HG03039 (cell line): ENCODE measurements around the gene DCLK2.
A peak's percentile ranks its signal among the peaks of the same experiment; 100 is the strongest.

ENCODE experiments used
- ATAC-seq: cut with Tn5 transposase; IDR thresholded peaks from one replicate; pipeline ENCODE4 v1.9.1; 2021; ENCODE audit warnings: mild to moderate bottlenecking, moderate library complexity; ENCODE audit not compliant: unreplicated experiment

DCLK2 gene

DNA sequence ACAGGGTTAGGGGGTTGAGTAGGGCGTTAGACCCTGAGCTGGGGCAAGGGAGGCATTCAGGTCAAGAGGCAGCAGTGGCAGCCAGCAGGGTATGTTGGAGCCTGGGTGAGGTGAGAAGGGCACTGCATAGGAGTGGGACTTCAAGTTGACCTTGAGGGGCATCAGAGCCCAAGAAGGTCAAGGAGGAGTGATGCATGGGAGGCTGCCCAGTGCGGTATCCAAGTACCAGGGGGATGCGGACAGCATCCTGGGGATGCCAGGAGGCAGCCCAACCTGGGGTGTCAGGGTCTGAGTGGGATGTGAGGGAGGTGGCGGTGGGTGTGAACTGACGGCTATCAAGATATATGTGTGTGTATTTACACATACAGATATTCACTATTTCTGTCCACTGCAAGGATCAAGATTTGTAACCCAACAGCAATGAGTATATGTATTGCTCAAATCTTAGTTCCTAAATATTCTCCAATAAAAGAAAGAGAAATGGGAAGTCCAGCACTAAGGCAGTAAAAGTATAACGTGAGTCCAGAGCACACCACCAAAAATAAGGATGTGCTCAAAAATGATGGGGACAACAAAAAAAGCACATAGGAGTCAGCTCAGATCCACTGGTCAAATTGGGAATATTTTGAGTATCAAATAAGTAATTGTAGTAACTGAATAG, 9.8 kb upstream of the DCLK2 start:
- no peak for ATAC-seq

DNA sequence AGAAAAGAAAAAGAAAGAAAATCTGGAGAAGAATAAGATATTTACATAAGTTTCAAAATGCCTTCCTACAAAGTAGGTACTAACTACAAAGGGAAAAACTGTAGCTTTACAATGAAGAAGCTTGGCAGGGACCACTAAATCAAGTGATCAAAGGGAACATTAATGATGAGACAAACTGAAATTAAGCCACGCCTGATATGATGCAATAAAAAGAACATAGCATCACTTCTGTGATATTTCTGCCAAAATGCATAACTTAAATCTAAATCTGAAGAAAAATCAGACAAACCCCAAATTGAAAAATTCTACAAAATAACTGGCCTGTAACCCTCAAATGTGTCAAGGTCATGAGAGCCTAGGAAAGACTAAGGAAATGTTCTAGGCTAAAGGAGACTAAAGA, 8.9 kb upstream of the DCLK2 start:
- no peak for ATAC-seq

DNA sequence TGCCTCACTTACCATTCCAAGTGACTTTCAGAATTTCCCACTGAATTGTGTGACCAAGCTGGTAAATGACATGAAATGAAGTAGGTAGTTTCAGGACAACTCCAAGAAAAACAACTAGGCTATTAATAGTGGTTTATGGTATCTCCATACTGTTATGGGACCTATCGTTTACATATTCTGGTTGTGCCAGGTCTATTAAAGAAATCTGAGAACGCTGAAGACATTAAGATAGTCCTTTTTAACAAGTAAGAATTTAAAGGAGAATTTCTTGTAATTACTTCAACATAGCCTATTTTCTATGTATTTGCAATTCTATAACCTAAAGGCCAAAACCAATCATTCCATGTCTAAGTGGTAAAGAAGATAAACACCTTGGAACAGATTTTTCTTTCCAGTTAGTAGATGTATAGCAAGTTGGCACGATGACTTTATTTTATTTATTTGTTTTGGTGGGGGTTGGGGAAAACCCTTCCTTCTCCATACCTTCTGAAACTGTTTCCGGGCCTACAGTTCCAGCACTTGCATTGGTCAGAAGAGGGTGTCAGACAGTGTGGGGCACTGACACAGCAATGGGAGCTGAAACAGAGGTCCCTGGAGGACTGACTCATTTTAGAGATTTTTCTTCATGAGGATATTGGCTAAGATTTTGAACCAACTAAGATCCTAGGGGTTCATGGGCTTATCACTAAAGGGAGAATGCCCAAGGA, 7.6 kb upstream of the DCLK2 start:
- ATAC-seq: no peak

DNA sequence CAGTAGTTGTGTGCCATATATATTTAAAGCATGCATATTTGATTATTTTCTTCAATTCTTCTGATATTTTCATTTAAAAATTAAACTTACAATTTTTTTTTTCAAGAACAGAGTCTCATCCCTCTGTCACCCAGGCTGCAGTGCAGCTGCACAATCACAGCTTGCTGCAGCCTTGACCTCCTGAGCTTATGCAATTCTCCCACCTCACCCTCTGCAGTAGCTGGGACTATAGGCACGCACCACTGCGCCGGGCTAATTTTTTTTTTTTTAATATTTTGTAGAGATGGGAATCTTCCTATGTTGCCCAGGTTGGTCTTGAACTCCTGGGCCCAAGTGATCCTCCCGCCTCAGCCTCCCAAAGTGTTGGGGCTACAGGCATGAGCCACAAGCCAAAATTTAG, 5.8 kb upstream of the DCLK2 start:
- no peak for ATAC-seq

DNA sequence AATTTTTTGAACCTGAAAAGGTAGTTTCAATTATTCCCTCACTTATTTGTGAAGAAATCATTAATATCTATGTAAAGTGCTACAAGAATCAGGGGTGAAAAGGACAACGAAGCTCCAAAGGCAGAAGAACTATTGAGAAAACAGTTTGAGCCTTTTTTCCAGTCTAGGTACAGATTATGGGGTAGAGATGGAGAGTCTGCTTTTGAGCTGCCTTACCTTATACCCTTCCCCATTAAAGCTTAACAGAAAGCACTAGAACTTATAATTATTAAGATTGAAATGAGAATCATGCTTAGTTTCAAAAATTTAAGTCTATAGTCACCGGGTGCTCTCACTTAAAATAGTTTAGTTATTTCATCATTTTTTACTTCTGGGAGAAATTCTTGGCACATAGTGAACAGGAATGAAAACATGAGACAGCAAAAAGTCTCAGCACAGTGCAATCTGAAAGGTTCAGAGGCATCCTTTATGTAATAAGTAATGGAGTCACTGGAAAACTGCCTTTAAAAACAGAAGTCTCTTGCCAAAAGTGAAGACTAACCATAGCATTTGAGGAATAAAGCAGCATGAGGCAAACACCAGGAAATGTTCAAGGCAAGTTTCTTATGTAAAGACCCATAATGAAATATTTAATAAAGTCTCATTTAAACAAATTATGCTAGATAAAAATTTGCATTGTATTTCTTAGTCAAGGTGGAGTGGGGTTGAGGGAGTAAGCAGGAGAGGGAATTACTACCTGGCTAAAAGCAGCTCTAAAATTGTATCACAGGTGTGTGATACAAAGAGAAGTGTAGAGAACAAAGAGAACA, 5.1 kb upstream of the DCLK2 start:
- ATAC-seq: no peak

DNA sequence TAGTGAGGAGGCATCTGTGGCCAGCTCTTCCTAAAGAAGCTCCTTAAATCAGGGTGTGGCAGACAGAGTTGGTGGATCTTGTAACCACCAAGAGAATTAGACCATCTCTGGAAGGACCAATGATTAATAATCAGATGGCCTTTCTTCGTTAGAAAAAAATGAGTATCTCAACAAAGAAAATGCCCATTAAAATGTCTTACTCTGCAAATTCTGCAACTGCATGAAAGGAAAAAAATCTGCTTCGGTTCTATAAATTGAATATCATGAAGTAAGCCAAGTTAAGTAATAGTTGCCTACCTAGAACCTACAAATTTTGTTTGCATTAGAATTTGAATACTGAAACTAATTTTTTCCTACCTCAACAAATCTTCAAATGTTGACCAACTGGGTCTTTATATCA, 4.2 kb upstream of the DCLK2 start:
- no peak for ATAC-seq

DNA sequence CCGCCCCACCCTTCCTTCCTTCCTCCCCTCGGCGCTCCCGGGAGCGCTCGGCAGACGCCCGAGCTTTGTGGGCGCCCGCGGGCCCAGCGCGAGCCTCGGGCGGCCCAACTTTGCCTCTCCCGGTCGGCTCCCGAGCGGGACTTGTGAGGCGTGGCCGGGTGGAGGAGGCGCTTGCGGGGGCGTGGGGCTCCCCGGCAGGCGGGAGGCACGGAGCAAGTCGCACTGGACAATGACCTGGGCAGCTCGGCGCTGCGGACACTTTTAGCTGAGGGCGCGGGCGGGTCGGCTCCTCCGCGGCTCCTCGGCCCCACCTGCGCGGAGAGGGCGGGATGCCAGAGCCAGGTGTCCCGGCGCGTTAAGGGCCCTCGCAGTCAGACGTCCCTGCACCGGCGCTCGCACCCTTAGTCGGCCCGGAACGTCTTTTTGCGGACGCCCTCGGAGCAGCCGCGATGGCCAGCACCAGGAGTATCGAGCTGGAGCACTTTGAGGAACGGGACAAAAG, 385 bp downstream of the DCLK2 start:
- no peak for ATAC-seq

DNA sequence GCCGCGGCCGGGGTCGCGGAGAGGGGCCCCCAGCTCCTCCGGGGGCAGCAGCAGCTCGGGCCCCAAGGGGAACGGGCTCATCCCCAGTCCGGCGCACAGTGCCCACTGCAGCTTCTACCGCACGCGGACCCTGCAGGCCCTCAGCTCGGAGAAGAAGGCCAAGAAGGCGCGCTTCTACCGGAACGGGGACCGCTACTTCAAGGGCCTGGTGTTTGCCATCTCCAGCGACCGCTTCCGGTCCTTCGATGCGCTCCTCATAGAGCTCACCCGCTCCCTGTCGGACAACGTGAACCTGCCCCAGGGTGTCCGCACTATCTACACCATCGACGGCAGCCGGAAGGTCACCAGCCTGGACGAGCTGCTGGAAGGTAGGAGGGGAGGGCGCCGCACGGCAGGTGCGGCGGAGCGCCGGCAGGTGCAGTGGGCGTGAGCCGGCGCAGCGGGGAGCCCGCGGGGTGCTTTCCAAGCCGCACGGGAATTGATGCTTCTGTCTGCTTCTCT, 886 bp downstream of the DCLK2 start:
- no peak for ATAC-seq

DNA sequence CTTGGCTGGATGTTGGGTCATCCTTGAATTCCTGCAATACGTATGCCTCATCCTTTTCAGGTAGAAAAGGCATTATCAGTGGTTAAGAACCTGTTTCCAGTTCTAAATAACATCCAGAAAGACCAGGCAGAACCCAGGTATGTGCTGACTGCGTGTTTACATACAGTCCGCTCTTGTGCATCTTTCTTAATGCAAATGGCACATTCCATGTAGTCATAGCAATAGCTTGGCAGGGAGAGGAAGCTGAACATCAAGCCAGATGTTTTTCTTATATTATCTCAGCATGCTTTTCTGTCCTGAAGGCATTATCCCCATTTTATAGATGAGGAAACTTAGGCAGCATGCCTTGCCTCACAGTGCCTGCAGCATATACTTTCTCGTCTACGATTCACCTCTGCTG, 2.1 kb downstream of the DCLK2 start:
- no peak for ATAC-seq

DNA sequence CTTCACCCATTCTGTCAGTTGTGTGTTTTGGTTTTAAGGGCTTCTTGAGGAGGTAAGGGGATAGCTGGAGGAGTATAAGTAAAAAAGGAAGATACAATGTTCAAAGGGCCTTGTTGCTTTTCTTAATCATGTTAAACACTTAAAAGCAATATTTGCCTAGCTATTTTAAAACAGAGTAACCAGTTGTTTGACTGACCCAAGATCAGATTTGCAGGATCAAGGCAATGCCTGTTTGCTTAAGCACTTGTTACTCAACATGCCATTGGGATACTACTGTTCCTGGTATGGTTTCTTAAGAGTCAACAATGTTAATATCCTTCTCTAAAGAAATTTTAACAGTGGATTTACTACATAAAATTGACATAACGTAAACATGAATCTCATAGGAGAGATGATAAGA, 2.6 kb downstream of the DCLK2 start:
- ATAC-seq: no peak

DNA sequence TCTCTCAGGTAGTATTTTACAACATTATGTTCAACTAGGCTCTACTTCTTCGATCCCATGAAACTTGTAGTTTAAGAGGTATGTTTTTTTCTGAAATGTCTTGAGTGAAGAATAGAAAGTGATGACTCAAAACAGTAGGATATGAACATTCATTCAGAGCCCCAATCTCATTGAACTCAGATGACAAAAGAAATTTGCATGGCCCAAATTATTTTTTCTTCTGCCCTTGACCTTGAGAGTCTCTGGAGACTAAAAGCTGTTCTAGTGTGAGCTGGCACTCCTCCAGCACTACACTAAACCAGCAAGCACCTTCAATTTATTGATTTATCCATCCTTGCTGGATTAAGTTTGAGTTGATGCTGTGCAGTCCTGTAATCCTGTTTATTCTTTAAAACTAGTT, 4.0 kb downstream of the DCLK2 start:
- peak; percentile 74 for ATAC-seq

DNA sequence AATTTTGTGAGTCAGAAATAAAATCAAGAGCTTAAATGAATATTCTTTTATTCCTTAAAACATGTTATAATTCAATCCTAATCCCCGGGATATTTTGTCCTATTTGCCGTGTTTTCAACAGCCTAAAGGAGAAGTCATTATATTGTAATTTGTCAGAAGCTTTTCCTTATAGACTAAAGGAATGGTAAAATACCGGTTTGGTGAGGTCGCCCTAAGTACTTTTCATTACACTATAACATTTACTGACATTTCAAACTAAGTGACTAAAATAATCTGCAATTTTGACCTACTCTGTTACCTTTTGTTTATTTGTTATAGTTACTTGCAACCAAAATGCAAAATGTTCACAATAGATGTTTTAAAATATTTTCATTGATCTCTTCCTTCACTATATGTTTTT, 8.8 kb downstream of the DCLK2 start:
- ATAC-seq: no peak

DNA sequence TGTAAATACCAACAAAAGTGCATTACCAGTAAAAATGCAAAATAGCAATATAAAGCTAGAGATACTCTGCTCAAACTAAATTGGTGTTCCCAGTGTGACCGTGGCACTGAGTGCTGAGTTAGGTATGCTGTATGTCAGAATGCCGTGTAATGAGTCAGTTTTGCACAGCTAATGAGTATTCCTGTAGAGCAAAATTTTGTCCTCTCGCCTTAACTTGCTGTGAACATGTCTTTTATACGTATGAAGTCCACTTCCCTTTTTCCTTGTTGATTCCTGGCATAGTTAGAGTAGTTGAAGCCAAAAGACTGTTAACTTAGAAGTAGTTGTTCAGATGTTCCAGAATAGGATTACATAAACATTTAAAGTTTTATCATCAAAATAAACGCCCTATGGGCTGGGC, 11.5 kb downstream of the DCLK2 start:
- no peak for ATAC-seq

DNA sequence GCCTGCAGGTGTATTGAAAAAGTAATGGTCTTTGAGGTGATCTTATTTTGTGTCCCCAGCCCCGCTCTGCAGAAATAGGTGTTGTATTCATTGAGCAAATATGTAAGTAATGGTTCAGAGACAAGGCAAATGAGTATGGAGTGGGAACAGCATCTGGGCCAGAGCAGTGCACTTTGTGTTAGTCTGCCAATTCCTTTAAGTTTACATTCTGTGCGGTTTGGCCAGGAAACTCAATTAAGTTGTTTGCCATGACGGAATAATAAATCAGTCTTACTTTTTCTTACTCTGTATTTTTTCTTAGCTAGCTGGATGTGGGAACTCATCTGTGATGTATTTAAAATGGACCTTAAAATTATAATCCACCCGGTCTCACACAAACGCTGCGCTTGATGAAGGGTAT, 12.6 kb downstream of the DCLK2 start:
- no peak for ATAC-seq

DNA sequence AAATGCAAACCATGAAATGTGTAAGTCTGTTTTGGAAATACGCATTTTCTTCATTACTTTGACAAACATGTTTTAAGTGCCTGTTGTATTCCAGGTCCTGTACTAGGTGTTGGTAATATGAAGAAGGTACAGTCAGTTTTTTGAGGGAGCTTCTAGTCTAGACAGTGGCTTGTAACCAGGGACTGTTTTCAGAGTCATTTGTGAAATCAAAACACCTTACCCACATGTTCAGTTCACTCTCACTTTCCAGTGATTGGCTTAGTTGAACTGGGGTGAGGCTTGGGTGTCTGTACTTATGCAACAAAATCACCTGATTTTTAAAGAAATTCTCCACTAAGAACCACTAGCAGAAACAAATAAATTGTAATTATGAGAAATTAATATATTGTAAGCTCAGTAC, 16.4 kb downstream of the DCLK2 start:
- ATAC-seq: no peak

DNA sequence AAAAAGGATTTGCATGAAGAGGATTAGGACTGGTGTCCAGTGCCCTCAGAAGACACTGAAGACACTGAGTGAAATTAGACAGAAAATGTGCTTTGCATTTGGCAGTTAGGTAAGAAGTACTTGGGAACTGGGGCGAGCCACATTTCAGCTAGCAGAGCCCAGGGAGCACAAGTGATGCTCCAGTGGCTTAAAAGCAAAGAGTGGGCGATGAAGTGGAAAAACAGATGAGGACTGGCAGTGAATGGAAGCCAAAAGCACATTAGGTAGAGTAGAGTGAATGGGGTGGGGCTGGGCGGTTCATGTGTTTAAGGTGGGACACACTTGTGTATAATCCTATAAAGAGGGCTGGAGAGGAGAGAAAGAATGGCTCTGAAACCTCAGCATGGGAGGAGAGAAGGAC, 18.4 kb downstream of the DCLK2 start:
- ATAC-seq: no peak

DNA sequence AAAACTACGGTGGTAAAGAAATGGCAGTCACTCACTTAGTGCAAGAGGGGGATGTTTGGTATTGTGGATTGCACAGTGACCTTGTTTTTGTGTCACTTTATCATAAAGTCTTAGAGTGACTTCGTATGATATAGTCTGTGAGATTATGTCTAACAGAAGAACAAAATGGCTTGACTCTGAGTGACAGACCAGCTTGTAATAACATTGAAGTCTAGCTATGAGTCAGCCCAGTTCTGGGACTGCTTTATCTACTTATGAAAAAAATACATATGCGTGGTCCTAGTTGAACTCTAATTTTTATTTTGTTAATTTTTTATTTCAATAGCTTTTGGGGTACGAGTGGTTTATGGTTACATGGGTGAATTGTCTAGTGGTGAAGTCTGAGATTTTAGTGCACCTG, 20.0 kb downstream of the DCLK2 start:
- no peak for ATAC-seq

DNA sequence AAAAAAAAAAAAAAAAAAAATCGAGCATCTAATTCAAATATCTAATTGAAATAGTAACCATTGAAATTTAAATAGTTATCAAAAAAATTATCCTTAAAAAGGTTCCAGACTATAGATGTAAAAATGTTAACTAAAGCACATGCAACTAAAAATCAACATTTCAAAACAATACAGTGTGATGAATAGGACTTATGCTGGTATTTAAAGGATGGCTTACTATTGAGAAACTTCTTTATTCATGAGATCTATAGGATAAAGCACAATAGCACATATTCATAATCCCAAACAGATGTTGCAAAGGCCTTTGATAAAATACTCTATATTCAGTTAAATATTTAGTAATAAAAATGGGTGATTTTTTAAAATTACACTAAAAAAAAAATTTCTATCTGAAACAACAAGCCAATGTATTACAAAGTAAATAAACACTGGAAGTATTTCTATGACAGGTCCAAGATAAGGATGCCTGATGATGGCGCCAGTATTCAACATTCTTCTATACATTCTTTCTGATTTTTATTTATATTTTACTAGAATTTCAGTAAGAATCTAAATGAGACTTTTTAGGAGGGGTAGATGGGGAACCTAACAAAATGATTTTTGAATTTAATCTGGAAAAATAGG, 26.3 kb downstream of the DCLK2 start:
- ATAC-seq: no peak

DNA sequence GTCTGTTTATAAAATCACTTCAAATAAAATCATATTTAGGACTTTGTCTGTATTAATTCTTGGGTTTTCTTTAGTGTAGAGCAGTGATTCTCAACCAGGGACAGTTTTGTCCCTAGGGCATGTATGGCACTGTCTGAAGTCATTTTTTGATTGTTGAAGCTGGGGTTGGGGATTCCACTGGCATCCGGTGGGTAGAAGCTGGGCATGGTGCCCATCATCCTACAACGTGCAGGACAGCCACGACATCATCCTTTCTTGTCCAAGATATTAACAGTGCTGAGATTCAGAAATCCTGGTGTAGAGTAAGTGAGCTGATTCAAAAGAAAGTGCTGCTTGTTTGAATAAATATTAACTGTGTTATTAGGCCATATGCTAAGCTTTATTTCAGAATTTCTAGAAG, 28.6 kb downstream of the DCLK2 start:
- no peak for ATAC-seq

DNA sequence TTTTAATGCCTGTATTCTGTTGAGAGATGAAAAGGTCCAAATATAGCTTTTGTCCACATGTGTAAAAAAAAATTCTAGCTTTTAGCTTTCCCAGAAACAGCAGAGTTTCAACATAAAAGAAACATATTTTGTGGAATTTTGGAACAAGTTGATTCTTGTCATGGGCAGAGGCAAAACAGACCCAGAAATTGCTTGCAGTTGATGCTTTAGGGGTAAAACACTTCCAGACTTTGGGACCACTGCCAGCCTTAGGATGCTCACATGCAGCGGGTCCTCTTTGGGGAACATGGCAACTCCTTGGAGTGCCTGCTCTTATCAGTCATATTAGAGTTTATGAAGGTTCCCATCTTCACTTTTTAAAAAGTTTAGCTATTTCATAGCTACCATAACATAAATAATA, 30.4 kb downstream of the DCLK2 start:
- no peak for ATAC-seq

DNA sequence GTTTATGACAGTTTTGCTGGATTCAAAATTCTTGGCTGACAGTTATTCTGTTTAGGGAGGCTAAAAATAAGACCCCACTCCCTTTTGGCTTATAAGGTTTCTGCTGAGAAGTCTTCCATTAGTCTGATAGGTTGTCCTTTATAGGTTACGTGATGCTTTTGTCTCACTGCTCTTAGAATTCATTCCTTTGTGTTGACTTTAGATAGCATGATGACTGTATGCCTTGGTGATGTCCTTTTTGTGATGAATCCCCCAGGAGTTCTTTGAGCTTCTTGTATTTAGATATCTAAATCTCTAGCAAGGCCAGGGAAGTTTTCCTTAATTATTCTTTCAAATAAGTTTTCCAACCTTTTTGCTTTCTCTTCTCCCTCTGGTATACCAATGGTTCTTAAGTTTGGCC, 36.4 kb downstream of the DCLK2 start:
- no peak for ATAC-seq
